HepG2 (cell line): ENCODE data around the gene CIB2. TPM values are rescaled to one million over a fixed set of nuclear protein-coding genes. Genes with fewer than 3 reads are reported as not detected.

ENCODE experiments used
- ARNT2 ChIP-seq: sonication (generic); formaldehyde crosslinking; IDR thresholded peaks from 2 replicates; pipeline ENCODE4 v1.8.0; 2022; ENCODE audit warnings: mild to moderate bottlenecking, low read depth, missing genetic modification reagents, moderate library complexity
- CENPT ChIP-seq: sonication (generic); formaldehyde crosslinking; IDR thresholded peaks from 2 replicates; pipeline ENCODE4 v1.8.0; 2022; ENCODE audit warnings: low read depth, mild to moderate bottlenecking, moderate library complexity, missing genetic modification reagents
- CHD4 ChIP-seq: fragments of 200-600 bp; sonication (generic); IDR thresholded peaks from 2 replicates; pipeline ENCODE4 v1.7.0; 2017; ENCODE audit warnings: mild to moderate bottlenecking, low read length, borderline replicate concordance
- MED13 ChIP-seq: sonication (generic); formaldehyde crosslinking; IDR thresholded peaks from 2 replicates; pipeline ENCODE4 v1.5.0; 2020; ENCODE audit warnings: missing genetic modification reagents
- NFIB ChIP-seq: sonication (generic); formaldehyde crosslinking; IDR thresholded peaks from 2 replicates; pipeline ENCODE4 v1.9.0; 2021; ENCODE audit warnings: missing genetic modification reagents, mild to moderate bottlenecking, borderline replicate concordance
- NFKB2 ChIP-seq: sonication (generic); formaldehyde crosslinking; IDR thresholded peaks from 2 replicates; pipeline ENCODE4 v1.4.0; 2020; ENCODE audit warnings: missing genetic modification reagents, borderline replicate concordance
- NONO ChIP-seq, 2 experiments: fragments of 450-650 bp in 1 of 2; sonication (generic) in 1 of 2; formaldehyde crosslinking in 1 of 2; IDR thresholded peaks in 1 of 2; conservative IDR thresholded peaks in 1 of 2; 2 replicates each; pipeline versions ENCODE4 v1.6.1 to v1.8.0; 2017 to 2022; ENCODE audit warnings: mild to moderate bottlenecking in 1 of 2, missing genetic modification reagents in 1 of 2, moderate library complexity in 1 of 2
- NR2C2 ChIP-seq: sonication (generic); formaldehyde crosslinking; IDR thresholded peaks from 2 replicates; pipeline ENCODE4 v1.4.0; 2020; ENCODE audit warnings: missing genetic modification reagents, mild to moderate bottlenecking, moderate library complexity, borderline replicate concordance
- PTBP1 ChIP-seq: fragments of 200-400 bp; formaldehyde crosslinking; IDR thresholded peaks from 2 replicates; pipeline ENCODE4 v1.6.1; 2018; ENCODE audit warnings: low read length, low read depth; ENCODE audit not compliant: poor library complexity, severe bottlenecking
- RCOR2 ChIP-seq: IDR thresholded peaks from 2 replicates; pipeline ENCODE4 v1.6.1; 2016; ENCODE audit warnings: missing biosample characterization, missing genetic modification reagents
- RFXANK ChIP-seq: IDR thresholded peaks from 2 replicates; pipeline ENCODE4 v1.6.1; 2016
- RORA ChIP-seq: sonication (generic); formaldehyde crosslinking; IDR thresholded peaks from 2 replicates; pipeline ENCODE4 v1.5.0; 2020; ENCODE audit warnings: mild to moderate bottlenecking, missing genetic modification reagents, moderate library complexity
- SNRNP70 ChIP-seq: fragments of 200-400 bp; formaldehyde crosslinking; IDR thresholded peaks from 2 replicates; pipeline ENCODE4 v1.6.1; 2017; ENCODE audit warnings: mild to moderate bottlenecking, low read depth, low read length, moderate library complexity
- TOE1 ChIP-seq: sonication (generic); formaldehyde crosslinking; IDR thresholded peaks from 2 replicates; pipeline ENCODE4 v1.4.0; 2020; ENCODE audit warnings: mild to moderate bottlenecking, missing genetic modification reagents
- U2AF2 ChIP-seq: fragments of 200-400 bp; formaldehyde crosslinking; IDR thresholded peaks from 2 replicates; pipeline ENCODE4 v1.6.1; 2017; ENCODE audit warnings: low read depth, mild to moderate bottlenecking, low read length
- ZEB1 ChIP-seq: IDR thresholded peaks from 2 replicates; pipeline ENCODE4 v1.6.1; 2012; ENCODE audit warnings: mild to moderate bottlenecking, low read depth, inconsistent platforms; ENCODE audit not compliant: insufficient replicate concordance
- ZNF160 ChIP-seq: sonication (generic); formaldehyde crosslinking; IDR thresholded peaks from 2 replicates; pipeline ENCODE4 v1.8.0; 2022; ENCODE audit warnings: mild to moderate bottlenecking, inconsistent platforms, missing genetic modification reagents
- ZNF496 ChIP-seq: sonication (generic); formaldehyde crosslinking; IDR thresholded peaks from 2 replicates; pipeline ENCODE4 v1.8.1; 2023; ENCODE audit warnings: mild to moderate bottlenecking, moderate library complexity, missing genetic modification reagents; ENCODE audit not compliant: insufficient replicate concordance
- ZNF549 ChIP-seq: sonication (generic); formaldehyde crosslinking; IDR thresholded peaks from 2 replicates; pipeline ENCODE4 v1.5.0; 2020; ENCODE audit warnings: missing genetic modification reagents
- ZSCAN12 ChIP-seq: sonication (generic); formaldehyde crosslinking; IDR thresholded peaks from 2 replicates; pipeline ENCODE4 v1.9.0; 2021; ENCODE audit warnings: mild to moderate bottlenecking, missing genetic modification reagents
- polyA plus RNA-seq, 8 experiments: library from polyadenylated mRNA; depleted of rRNA in 3 of 8; stranded (reverse) in 7 of 8; unstranded in 1 of 8; fragments of >200 nt; fragmentation: Illumina TruSeq in 4 of 8; extraction: Trizol in 4 of 8; gene quantifications; 2 replicates each; pipeline versions ENCODE4 v1.2.1 to v1.2.3, GENCODE V29; 2011 to 2016; ENCODE audit warnings: low read depth in 4 of 8, missing spikeins in 1 of 8, mixed read lengths in 1 of 8; ENCODE audit not compliant: insufficient read depth in 1 of 8
- total RNA-seq, 5 experiments: library from RNA; depleted of rRNA; stranded (reverse); fragments of >200 nt; fragmentation: Illumina TruSeq; extraction: Trizol; gene quantifications; 2 replicates each; pipeline ENCODE4 v1.2.3, GENCODE V29; 2016; ENCODE audit warnings: low read depth in 1 of 5
- TF ChIP-seq, protein P1 (sequence below): IDR thresholded peaks from 2 replicates; pipeline ENCODE4 v1.6.1; 2012; ENCODE audit warnings: low read depth, low read length, improper control_type of control experiment
- TF ChIP-seq, protein P2 (sequence below): sonication (generic); formaldehyde crosslinking; IDR thresholded peaks from 2 replicates; pipeline ENCODE4 v1.5.0; 2020; ENCODE audit warnings: missing genetic modification reagents
- TF ChIP-seq, protein P3 (sequence below): sonication (generic); formaldehyde crosslinking; IDR thresholded peaks from 2 replicates; pipeline ENCODE4 v1.4.0; 2020; ENCODE audit warnings: mild to moderate bottlenecking, missing genetic modification reagents, borderline replicate concordance

CIB2 gene
- total and polyA plus RNA-seq, 2 of the 13 experiments (the other 11 are each of a cell fraction or from before 2014, with no cell fraction given) = 1.4 to 1.5 TPM

DNA sequence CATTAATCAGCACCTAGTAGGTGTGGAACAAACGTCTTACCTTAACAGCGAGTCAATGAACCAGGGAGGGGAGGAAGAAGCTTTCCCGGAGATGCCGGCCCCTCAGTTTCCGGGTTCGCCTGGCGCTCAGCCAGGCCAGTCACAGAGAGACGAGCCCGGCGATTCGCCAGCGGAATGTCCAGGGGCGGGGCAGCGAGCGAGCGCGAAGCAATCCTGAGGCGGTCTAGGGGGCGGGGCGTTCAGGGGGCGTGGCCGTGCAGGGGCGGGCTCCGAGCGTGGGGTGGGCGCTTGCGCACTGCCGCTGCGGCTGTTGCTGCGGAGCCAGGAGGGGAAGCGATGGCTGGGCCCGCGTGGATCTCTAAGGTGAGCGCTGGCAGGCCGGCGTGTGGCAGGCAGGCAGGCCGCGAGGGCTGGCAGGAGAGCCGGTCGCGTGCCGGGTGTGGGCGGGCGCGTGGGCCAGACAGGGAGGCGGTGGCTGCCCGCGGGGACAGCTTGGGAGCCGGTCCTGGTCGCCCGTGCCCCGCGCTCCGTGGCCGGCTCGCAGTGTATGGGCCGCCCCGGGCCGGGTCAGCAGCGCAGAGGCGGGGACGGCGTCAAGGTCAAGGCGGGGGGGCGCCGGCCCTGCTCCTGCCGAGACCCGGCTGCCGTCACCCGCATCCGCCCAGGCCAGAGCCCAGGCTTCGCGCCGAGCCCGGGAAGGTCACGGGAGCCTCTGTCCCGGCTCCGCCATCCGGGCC, 18.0 kb upstream of the CIB2 start, which contains the start of gene IDH3A (continued):
- TF ChIP-seq, protein P1, sequence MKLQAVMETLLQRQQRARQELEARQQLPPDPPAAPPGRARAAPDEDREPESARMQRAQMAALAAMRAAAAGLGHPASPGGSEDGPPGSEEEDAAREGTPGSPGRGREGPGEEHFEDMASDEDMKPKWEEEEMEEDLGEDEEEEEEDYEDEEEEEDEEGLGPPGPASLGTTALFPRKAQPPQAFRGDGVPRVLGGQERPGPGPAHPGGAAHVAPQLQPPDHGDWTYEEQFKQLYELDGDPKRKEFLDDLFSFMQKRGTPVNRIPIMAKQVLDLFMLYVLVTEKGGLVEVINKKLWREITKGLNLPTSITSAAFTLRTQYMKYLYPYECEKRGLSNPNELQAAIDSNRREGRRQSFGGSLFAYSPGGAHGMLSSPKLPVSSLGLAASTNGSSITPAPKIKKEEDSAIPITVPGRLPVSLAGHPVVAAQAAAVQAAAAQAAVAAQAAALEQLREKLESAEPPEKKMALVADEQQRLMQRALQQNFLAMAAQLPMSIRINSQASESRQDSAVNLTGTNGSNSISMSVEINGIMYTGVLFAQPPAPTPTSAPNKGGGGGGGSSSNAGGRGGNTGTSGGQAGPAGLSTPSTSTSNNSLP = no peak
- TF ChIP-seq RCOR2 (CRISPR knock-in tag) (no peak), ZNF549 (CRISPR knock-in tag) (no peak), CHD4 (no peak), ZSCAN12 (CRISPR knock-in tag) (no peak), U2AF2 (no peak), NONO (IDR thresholded peaks at IDR 0.05) (no peak), NONO (CRISPR knock-in tag; conservative IDR thresholded peaks at IDR 0.05) (peak; percentile 40), RORA (CRISPR knock-in tag) (no peak), MED13 (CRISPR knock-in tag) (no peak), SNRNP70 (no peak), ARNT2 (CRISPR knock-in tag) (peak; percentile 87), NFIB (CRISPR knock-in tag) (no peak), RFXANK (CRISPR knock-in tag) (no peak), NR2C2 (CRISPR knock-in tag) (peak; percentile 47; the same call in 1 of the 2 replicates), TOE1 (CRISPR knock-in tag) (no peak), PTBP1 (no peak), ZNF160 (CRISPR knock-in tag) (no peak), NFKB2 (CRISPR knock-in tag) (no peak), CENPT (CRISPR knock-in tag) (0 out of 2 replicates have a peak, but pooled peaks have one; percentile 31), ZNF496 (no peak), ZEB1 (no peak)
- TF ChIP-seq, protein P2, sequence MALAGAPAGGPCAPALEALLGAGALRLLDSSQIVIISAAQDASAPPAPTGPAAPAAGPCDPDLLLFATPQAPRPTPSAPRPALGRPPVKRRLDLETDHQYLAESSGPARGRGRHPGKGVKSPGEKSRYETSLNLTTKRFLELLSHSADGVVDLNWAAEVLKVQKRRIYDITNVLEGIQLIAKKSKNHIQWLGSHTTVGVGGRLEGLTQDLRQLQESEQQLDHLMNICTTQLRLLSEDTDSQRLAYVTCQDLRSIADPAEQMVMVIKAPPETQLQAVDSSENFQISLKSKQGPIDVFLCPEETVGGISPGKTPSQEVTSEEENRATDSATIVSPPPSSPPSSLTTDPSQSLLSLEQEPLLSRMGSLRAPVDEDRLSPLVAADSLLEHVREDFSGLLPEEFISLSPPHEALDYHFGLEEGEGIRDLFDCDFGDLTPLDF = no peak
- TF ChIP-seq, protein P3, sequence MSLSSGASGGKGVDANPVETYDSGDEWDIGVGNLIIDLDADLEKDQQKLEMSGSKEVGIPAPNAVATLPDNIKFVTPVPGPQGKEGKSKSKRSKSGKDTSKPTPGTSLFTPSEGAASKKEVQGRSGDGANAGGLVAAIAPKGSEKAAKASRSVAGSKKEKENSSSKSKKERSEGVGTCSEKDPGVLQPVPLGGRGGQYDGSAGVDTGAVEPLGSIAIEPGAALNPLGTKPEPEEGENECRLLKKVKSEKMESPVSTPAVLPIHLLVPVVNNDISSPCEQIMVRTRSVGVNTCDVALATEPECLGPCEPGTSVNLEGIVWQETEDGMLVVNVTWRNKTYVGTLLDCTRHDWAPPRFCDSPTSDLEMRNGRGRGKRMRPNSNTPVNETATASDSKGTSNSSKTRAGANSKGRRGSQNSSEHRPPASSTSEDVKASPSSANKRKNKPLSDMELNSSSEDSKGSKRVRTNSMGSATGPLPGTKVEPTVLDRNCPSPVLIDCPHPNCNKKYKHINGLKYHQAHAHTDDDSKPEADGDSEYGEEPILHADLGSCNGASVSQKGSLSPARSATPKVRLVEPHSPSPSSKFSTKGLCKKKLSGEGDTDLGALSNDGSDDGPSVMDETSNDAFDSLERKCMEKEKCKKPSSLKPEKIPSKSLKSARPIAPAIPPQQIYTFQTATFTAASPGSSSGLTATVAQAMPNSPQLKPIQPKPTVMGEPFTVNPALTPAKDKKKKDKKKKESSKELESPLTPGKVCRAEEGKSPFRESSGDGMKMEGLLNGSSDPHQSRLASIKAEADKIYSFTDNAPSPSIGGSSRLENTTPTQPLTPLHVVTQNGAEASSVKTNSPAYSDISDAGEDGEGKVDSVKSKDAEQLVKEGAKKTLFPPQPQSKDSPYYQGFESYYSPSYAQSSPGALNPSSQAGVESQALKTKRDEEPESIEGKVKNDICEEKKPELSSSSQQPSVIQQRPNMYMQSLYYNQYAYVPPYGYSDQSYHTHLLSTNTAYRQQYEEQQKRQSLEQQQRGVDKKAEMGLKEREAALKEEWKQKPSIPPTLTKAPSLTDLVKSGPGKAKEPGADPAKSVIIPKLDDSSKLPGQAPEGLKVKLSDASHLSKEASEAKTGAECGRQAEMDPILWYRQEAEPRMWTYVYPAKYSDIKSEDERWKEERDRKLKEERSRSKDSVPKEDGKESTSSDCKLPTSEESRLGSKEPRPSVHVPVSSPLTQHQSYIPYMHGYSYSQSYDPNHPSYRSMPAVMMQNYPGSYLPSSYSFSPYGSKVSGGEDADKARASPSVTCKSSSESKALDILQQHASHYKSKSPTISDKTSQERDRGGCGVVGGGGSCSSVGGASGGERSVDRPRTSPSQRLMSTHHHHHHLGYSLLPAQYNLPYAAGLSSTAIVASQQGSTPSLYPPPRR = no peak
